ENCODE data around the gene NECTIN2.
"Not testable (repeated sequence)": the region's sequence is repeated elsewhere in the genome, so short reads cannot be mapped to it uniquely, and the experiment has no call there.

Gene NECTIN2

GRCh38 chr19:44817725-44818465 is 28.2 kb upstream of the NECTIN2 start:
- no peak for DNase-seq

- DNase-seq: no peak
These were observed 27.5 kb upstream of the NECTIN2 start for GRCh38 chr19:44818466-44819031.

- DNase-seq: no peak
These were observed 26.8 kb upstream of the NECTIN2 start for GRCh38 chr19:44819246-44819832.

- no peak for DNase-seq
These were observed 25.2 kb upstream of the NECTIN2 start for GRCh38 chr19:44820648-44821609.

- no peak for DNase-seq
These were observed 23.9 kb upstream of the NECTIN2 start for GRCh38 chr19:44822177-44822576.

GRCh38 chr19:44822670-44823372 is 23.3 kb upstream of the NECTIN2 start:
- DNase-seq: no peak

GRCh38 chr19:44823373-44823698 is 22.8 kb upstream of the NECTIN2 start:
- no peak for DNase-seq

- no peak for DNase-seq
These were observed 21.3 kb upstream of the NECTIN2 start for GRCh38 chr19:44824761-44825160.

GRCh38 chr19:44832875-44833274 is 13.2 kb upstream of the NECTIN2 start:
- DNase-seq: not testable (repeated sequence)

GRCh38 chr19:44834399-44834798 is 11.7 kb upstream of the NECTIN2 start:
- not testable (repeated sequence) for DNase-seq

- no peak for DNase-seq
These were observed 6.8 kb upstream of the NECTIN2 start for GRCh38 chr19:44839276-44839675.

- no peak for DNase-seq
These were observed 5.3 kb upstream of the NECTIN2 start for GRCh38 chr19:44840811-44841210.

GRCh38 chr19:44841231-44841630 is 4.9 kb upstream of the NECTIN2 start:
- DNase-seq: no peak

- DNase-seq: no peak
These were observed 848 bp upstream of the NECTIN2 start for GRCh38 chr19:44845286-44845611.

- DNase-seq: no peak
These were observed 502 bp downstream of the NECTIN2 start for GRCh38 chr19:44846455-44847143.

GRCh38 chr19:44847144-44848035 is 1.3 kb downstream of the NECTIN2 start:
- no peak for DNase-seq

- DNase-seq: no peak
These were observed 2.1 kb downstream of the NECTIN2 start for GRCh38 chr19:44848036-44848811.

GRCh38 chr19:44848812-44849447 is 2.8 kb downstream of the NECTIN2 start:
- DNase-seq: no peak

GRCh38 chr19:44850641-44851109 is 4.6 kb downstream of the NECTIN2 start:
- no peak for DNase-seq

GRCh38 chr19:44851427-44851826 is 5.3 kb downstream of the NECTIN2 start:
- no peak for DNase-seq

All from activated T-cell treated with anti-CD3 and anti-CD28 coated beads for 4 hours (primary cell).